Effector memory CD4-positive, alpha-beta T cell (primary cell): ENCODE results near the gene CXXC1.
"Not testable (repeated sequence)": the region's sequence is repeated elsewhere in the genome, so short reads cannot be mapped to it uniquely, and the experiment has no call there.

ENCODE experiments used
- DNase-seq, 3 donors: peaks; one replicate each; pipeline ENCODE4 v3.0.0-alpha.2; 2020
- H3K27ac ChIP-seq: 2 replicates; pipeline ENCODE4 v1.7.0; 2013; ENCODE audit warnings: mild to moderate bottlenecking, low read length, moderate library complexity; ENCODE audit not compliant: insufficient read depth, poor library complexity, severe bottlenecking
- H3K27me3 ChIP-seq: replicated peaks from 2 replicates; pipeline ENCODE4 v1.7.0; 2013; ENCODE audit warnings: mild to moderate bottlenecking, low read length; ENCODE audit not compliant: insufficient read depth, control insufficient read depth, poor library complexity, severe bottlenecking
- H3K36me3 ChIP-seq: 2 replicates; pipeline ENCODE4 v1.7.0; 2013; ENCODE audit warnings: mild to moderate bottlenecking, low read length, moderate library complexity; ENCODE audit not compliant: control insufficient read depth, insufficient read depth
- H3K4me1 ChIP-seq: 2 replicates; pipeline ENCODE4 v1.7.0; 2013; ENCODE audit warnings: low read length, mild to moderate bottlenecking; ENCODE audit not compliant: control insufficient read depth, insufficient read depth, poor library complexity, severe bottlenecking
- H3K4me3 ChIP-seq: 2 replicates; pipeline ENCODE4 v1.7.0; 2013; ENCODE audit warnings: low read length, low read depth, mild to moderate bottlenecking; ENCODE audit not compliant: insufficient read depth, poor library complexity, severe bottlenecking
- H3K9me3 ChIP-seq: 2 replicates; pipeline ENCODE4 v1.7.0; 2013; ENCODE audit warnings: mild to moderate bottlenecking, low read length, moderate library complexity; ENCODE audit not compliant: control insufficient read depth

Gene CXXC1

GRCh38 chr18:50298443-50299284 lies 11.2 kb upstream of the CXXC1 start:
- no peak overlapping the region for H3K27ac ChIP-seq
- peaks cover 5% of the 10 kb centered on the region for H3K4me1 ChIP-seq
- peaks cover 5% of the 10 kb centered on the region for H3K27me3 ChIP-seq
- peak overlapping the region; percentile 47 for H3K4me3 ChIP-seq
- no peaks in the 10 kb centered on the region for H3K36me3 ChIP-seq
- DNase-seq = no peak
- no peaks in the 10 kb centered on the region for H3K9me3 ChIP-seq

- Histone ChIP-seq H3K27me3 (peaks cover 5% of the 10 kb centered on the region), H3K4me1 (peaks cover 5% of the 10 kb centered on the region), H3K36me3 (no peaks in the 10 kb centered on the region), H3K27ac (no peak overlapping the region), H3K9me3 (no peaks in the 10 kb centered on the region), H3K4me3 (peak overlapping the region; percentile 47)
- DNase-seq = peak in 2 of 3 donors; percentile 25 to 54
Observed at GRCh38 chr18:50297621-50298442, 10.3 kb upstream of the CXXC1 start.

GRCh38 chr18:50293039-50293438 lies 5.5 kb upstream of the CXXC1 start:
- Histone ChIP-seq H3K4me1 (peaks cover 7% of the 10 kb centered on the region), H3K27ac (no peak overlapping the region), H3K4me3 (no peak overlapping the region), H3K36me3 (no peaks in the 10 kb centered on the region), H3K27me3 (no peaks in the 10 kb centered on the region), H3K9me3 (no peaks in the 10 kb centered on the region)
- no peak for DNase-seq

GRCh38 chr18:50289108-50289443 lies 1.6 kb upstream of the CXXC1 start:
- H3K27me3 ChIP-seq = no peaks in the 10 kb centered on the region
- H3K36me3 ChIP-seq = peaks cover 9% of the 10 kb centered on the region
- H3K9me3 ChIP-seq = no peaks in the 10 kb centered on the region
- DNase-seq = no peak
- H3K27ac ChIP-seq = no peak overlapping the region
- no peak overlapping the region for H3K4me3 ChIP-seq
- peaks cover 12% of the 10 kb centered on the region for H3K4me1 ChIP-seq

GRCh38 chr18:50288348-50289107 lies 1.0 kb upstream of the CXXC1 start:
- H3K36me3 ChIP-seq = peaks cover 14% of the 10 kb centered on the region
- H3K4me3 ChIP-seq = peak overlapping the region; percentile 80
- not testable (repeated sequence) for H3K9me3 ChIP-seq, H3K27me3 ChIP-seq, DNase-seq
- peak overlapping the region; percentile 88 for H3K27ac ChIP-seq
- H3K4me1 ChIP-seq = peaks cover 12% of the 10 kb centered on the region

- Histone ChIP-seq H3K27me3 (no peaks in the 10 kb centered on the region), H3K4me3 (peak overlapping the region; percentile 80)
- no peak for DNase-seq
Observed at GRCh38 chr18:50287028-50287440, 458 bp downstream of the CXXC1 start.

GRCh38 chr18:50286391-50287027 lies 983 bp downstream of the CXXC1 start:
- peaks cover 17% of the 10 kb centered on the region for H3K4me1 ChIP-seq
- H3K9me3 ChIP-seq = no peaks in the 10 kb centered on the region
- H3K36me3 ChIP-seq = peaks cover 20% of the 10 kb centered on the region
- peak overlapping the region; percentile 80 for H3K4me3 ChIP-seq
- H3K27ac ChIP-seq = peak overlapping the region; percentile 88
- H3K27me3 ChIP-seq = no peaks in the 10 kb centered on the region
- no peak for DNase-seq

More at GRCh38 chr18:50287028-50287440, 458 bp downstream of the CXXC1 start:
- Histone ChIP-seq H3K4me1 (peaks cover 13% of the 10 kb centered on the region), H3K9me3 (no peaks in the 10 kb centered on the region), H3K27ac (peak overlapping the region; percentile 88), H3K36me3 (peaks cover 20% of the 10 kb centered on the region)

- H3K9me3 ChIP-seq = no peaks in the 10 kb centered on the region
- peaks cover 20% of the 10 kb centered on the region for H3K36me3 ChIP-seq
- DNase-seq = no peak
- peaks cover 17% of the 10 kb centered on the region for H3K4me1 ChIP-seq
- H3K27me3 ChIP-seq = no peaks in the 10 kb centered on the region
- no peak overlapping the region for H3K4me3 ChIP-seq
- no peak overlapping the region for H3K27ac ChIP-seq
Observed at GRCh38 chr18:50285631-50286321, 1.7 kb downstream of the CXXC1 start.

- Histone ChIP-seq H3K27me3 (no peaks in the 10 kb centered on the region), H3K27ac (no peak overlapping the region), H3K36me3 (peaks cover 20% of the 10 kb centered on the region), H3K4me3 (no peak overlapping the region), H3K4me1 (peaks cover 24% of the 10 kb centered on the region), H3K9me3 (no peaks in the 10 kb centered on the region)
- DNase-seq = no peak
Observed at GRCh38 chr18:50285071-50285470, 2.4 kb downstream of the CXXC1 start.
